GM03348 (cell line): Measurements from ENCODE around the gene MYCBPAP.

ENCODE experiments used
- DNase-seq: peaks from one replicate; pipeline ENCODE4 v3.0.0; 2012; ENCODE audit warnings: low spot score

MYCBPAP gene

DNA sequence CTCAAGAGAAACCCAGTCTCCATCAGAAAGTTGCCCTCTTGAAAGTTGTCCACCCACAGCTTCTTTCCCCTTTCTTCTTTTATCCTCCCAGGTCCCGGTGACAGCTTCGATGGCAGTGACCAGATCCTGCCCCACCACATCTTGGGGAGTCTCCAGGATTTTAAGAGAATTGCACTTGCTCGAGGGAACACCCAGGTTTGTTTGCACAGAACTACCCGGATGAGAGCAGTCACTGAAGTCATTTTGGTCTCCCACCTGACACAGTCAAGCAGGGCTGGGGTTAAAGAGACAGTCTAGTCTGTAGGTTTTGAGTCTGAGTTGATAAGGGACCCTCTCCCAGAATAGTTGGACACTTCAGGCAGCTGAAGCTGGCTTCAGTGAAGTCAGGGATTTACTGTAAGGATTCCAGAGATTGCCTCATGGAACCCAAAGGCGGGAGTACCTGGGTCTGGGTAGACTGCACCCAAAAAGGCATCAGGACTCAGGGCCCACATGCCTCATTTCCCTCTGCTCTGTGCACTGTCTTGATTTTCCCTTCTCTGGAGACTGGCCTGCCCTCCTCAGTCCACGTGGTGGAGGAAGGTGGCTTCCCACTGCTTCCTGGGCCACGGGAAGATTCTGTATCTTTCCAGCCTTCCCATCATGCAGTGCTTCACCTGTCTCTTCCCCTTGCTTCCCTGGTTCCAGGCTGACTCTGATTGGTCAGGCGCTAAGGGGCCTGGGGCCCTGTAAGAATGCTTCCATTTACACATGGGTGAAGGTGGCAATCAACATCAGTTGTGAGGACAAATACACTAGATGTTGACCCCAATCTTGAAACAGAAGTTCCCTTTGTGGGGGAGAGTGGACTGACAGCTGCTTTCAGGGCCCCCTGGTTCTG lies 9.5 kb downstream of the MYCBPAP start:
- DNase-seq: no peak

DNA sequence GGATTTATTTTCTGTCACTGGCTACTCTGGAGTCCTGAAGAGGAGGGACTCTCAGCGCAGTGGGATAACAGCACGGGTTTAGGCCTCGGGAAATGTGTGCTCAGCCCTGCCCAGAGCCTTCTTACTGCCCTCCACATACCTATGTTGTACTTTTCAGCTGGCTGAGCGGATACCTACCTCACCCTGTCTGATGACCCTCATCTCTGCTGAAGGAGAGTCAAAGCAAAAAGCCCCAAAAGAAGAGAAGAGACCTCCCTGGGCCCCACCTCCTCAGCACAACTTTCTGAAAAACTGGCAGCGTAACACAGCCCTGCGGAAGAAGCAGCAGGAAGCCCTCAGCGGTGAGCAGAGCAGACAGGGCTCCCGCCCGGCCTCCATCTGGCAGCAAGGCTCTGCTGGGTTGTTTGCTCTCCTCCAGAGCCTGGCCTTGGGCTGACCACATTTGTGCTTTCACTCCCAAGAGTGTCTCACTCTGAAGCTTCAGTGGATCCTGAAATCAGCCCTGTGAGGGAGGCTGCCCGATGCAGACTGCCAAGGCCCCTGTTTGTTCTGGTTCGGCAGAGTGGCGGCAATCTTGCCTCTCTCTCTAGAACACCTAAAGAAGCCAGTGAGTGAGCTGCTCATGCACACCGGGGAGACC lies 10.3 kb downstream of the MYCBPAP start:
- DNase-seq: no peak

DNA sequence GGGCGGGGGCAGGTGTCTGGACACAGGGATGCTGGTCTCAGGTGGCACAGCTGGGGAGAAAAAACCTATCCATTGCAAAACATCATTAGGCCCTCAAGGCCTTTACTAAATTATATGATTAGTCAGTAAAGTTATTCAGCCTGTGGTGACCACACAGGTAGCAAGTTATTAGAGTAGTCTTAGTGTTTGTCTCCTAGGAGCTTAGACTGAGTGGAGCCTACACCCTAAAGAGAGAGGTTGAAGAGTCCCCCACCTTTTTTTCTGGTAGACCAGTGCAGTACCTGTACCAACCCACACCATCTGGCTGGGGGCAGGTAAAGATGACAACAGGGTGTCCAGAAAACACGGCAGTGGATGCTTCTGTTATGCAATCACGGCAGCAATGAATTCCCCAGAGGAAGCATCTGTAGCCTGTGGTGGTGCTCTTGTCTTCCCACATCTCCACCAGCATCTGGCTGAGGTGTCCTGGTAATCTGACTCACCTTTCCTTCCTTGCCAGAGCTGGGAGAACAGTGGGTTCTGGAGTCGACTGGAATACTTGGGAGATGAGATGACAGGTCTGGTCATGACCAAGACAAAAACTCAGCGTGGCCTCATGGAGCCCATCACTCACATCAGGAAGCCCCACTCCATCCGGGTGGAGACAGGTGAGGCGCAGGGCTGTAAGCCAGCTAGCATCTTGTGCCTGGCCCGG lies 11.0 kb downstream of the MYCBPAP start:
- no peak for DNase-seq

DNA sequence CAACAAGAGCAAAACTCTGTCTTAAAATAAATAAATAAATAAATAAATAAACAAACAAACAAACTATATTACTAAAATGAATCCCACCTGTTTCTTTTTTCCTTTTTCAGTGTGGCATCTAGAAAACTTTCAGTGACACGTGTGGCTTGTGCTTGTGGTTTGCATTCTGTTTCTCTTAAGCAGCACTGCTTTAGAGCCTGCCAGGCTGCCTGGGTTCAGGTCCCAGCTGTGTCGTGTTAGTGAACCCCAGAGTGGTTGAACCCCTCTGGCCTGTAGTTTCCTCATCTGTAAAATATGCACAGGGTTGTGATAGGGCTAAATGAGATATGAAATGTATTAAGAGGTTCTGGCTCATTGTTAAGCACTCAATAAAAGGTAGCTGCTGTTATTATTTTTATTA lies 12.2 kb downstream of the MYCBPAP start:
- DNase-seq: no peak

DNA sequence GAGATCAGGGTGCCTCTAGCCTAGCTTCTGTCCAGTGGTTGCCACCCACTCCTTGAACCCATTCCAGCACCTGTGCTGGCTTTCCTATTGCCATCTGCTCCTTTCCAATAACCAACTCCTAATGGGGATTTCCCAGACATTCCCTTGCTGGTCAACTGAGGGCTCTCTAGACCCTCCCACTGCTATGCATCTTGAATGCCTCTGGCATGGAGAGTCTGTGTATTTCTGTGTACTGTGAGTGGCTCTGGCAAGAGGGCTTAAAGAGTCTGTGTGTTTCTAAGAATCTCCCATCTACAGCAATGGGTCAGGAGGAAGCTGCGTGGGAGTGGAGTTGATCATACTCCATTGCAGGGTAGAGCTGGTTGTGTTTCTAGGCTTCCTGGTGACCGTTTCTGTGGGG lies 13.3 kb downstream of the MYCBPAP start:
- no peak for DNase-seq

DNA sequence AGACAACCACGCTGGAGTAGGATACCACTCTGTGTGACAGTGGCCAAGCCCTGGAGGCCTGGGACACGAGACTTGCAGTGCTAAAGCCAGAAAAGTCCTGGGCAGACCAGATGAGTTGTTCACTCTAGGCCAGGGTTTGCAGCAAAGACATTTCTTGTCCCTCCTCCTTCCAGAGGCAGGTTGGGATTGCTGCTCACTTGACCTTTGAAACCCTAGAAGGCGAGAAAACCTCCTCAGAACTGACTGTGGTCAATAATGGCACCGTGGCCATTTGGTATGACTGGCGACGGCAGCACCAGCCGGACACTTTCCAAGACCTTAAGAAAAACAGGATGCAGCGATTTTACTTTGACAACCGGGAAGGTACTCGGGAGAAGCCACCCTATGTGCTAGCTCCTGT lies 14.5 kb downstream of the MYCBPAP start:
- DNase-seq: no peak

DNA sequence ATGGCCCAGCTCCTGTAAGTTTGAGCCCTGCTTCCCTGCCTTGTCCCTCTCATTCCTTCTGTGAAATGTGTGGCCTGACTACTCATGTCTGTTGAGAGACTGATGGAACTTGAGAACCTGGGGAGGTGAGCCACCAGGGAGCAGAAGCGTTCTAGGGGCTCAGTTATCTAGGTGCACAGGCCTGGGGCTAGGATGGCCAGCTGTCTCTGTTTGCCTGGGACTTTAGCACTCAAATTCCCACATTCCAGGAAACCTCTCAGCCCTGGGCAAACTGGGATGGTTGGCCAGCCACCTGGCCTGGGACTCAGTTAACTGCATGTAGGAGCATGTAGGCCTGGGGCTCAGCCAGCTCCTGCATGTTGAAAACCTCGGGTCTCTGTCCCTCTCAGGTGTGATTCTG lies 15.0 kb downstream of the MYCBPAP start:
- DNase-seq: no peak

DNA sequence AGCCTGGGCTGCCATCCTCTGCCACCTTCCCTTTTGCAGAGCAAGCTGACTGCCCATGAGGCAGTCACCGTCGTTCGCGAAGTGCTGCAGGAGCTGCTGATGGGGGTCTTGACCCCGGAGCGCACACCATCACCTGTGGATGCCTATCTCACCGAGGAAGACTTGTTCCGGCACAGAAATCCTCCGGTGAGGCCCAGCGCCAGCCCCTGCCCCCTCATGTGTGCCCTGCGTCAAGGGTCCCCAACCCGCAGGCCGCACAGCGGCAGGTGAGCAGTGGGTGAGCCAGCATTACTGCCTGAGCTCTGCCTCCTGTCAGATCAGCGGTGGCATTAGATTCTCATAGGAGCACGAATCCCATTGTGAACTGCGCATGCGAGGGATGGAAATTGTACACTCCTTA lies 16.6 kb downstream of the MYCBPAP start:
- no peak for DNase-seq

DNA sequence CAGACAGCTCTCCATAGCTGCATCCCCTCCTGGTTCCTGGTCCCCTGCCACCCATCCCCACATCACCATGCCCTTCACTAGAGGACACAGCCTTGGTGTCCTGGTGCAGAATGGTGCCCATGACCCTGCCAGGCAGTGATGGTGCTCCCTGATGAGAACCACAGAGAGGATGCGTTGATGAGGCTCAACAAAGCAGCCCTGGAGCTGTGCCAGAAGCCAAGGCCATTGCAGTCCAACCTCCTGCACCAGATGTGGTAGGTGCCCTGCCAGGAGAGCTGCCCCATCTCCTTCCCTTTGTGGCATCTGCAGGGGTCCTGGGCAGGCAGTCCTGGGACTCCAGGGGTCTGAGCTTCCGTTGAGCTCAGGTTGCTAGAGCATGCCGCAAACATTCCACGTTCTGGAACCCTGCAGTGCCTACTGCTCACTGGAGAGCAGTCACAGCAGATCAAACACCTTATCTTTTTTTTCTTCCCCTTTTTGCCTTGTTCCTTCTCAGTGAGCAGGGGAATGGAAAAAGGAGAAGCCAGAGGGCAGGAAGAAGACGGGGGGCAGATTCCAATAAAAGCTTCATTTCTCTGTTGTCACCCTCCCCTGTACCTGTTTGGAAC lies 19.0 kb downstream of the MYCBPAP start:
- DNase-seq: no peak

DNA sequence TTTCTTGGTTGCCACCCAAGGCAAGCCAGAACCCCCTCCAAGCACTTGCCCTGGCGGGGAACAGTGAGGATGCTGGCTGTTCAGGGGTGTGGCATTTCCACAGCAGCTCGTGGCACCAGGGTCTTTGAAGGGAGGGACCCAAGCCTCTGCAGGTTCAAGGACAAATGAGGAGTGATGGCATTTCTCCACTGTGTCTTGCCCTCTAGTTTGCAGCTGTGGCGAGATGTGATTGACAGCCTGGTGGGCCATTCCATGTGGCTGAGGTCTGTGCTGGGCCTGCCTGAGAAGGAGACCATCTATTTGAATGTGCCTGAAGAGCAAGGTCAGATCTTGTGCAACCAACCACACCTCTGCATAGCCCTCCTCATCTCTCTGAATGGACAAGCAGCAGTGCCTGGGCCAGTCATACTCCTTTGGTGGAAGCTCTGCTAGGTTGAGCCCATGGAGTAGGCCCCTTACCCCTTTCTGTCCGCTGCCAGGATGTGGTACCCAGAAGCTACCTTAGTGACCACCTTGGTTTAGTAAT lies 19.8 kb downstream of the MYCBPAP start:
- no peak for DNase-seq

DNA sequence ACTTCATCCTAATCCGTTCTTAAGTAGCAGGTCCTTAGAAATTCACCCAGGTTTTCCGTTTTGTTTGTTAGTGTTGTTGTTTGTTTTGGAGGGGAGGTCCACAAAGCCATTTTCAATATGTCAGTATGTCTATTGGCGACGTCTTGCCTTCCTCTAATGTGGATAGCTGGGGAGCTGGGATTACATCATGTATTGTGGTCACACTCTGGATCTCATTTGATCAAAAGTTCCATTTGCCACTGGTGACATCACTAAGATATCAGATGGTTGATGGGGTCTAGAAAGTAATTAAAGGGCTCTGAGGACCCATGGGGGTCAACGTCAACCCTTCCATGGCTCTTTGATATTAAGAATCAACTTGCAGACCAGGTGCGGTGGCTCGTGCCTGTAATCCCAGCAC lies 21.6 kb downstream of the MYCBPAP start:
- DNase-seq: no peak

DNA sequence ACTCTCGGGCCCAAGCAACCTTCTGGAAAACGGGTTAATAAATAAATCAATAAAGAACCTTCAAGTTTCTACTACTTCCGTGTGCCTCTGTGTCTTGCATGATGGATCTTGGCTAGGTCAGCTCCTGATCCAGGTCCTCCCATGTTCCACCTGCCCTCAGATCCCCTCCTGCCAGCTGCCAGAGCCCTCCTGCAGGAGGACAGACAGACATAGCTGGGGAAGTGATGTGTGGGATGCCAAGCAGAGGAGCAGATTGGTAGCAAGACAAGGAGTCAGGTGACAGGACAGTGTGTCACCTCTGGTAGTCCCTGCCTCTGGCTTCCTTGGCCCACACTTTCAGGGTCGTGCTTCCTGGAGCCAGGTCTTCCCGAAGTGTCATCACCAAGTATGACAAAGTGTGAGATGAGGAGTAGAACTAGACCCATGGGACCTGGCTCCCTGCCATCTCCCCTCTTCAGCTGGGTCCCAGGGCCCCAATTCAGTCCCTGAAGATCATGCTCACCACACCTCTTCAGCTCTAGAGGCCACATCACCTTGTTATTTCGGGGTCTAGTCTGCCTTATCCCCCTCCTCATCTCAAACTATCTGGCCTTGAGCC lies 23.3 kb downstream of the MYCBPAP start:
- DNase-seq: no peak

DNA sequence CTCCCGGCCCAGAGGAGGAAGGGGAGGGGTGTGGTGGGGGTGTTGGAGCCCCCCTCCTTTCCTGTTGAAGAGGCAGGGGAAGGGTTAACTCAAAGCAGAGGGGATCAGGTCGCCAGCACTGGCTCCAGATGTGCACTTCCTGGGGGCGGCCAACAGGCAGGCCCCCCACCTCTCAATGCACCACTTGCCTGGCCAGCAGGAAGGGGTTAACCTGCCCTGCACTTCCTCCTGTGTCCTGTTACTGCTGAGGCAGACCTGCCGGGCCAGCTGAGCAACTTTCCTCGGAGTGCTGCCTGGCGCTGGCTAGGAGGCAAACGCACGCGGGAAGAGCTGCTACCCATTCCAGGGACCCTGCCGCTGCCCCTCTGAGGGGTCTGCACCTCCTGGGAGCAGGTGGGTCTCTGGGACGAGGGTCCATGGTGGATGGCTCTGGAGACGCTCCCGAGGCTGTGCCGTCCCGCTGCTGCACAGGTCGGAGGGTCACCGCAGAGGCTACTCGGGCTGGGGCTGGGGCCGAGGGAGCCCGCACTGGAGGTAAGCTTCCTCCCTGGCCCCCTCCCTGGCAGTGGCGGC lies 24.3 kb downstream of the MYCBPAP start, which contains the start of gene EPN3:
Gene EPN3 (plus strand): TSS at position 284 of the 573 bp plus-strand sequence. CDS start 3,822 bp downstream, outside the sequence.
- DNase-seq: no peak

DNA sequence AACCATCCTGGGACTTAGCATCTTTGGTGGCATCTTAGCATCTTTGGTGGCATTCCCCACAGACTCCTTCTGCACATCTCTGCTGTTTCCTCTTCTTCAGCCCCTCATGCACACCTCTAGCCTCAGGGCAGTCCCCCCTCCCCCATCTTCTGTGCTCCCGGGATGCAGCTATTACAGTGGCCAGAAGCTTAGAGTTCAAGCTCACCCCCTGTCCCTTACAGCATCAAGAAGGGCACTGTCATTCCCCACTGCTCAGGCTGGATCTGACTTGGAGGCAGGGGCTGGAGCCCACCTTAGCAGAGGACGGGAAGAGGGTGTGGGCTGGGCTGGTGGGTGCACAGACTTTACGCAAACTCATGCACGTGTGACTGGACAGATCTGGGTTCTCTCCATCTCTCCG lies 24.9 kb downstream of the MYCBPAP start:
- no peak for DNase-seq

DNA sequence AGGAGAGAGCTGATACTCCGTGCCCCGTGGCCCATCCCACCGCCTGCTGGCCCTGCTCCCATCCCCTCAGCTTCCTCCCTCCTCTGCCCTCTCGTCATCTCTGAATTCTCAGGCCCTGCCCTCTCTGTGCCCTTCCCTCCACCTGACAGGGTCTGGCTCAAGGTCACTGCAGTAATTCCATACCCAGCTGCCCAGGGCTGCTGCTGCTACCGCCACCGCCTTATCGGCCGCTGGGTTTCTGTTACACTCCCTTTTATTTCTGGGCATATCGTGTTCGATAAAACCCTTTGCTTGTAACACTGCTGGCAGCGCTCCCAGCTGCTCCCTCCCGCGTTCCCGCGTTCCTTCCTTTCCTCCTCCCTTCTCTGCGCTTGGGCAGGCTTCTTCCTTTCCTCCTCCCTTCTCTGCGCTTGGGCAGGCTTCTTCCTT lies 25.5 kb downstream of the MYCBPAP start:
- DNase-seq: peak; percentile 49

DNA sequence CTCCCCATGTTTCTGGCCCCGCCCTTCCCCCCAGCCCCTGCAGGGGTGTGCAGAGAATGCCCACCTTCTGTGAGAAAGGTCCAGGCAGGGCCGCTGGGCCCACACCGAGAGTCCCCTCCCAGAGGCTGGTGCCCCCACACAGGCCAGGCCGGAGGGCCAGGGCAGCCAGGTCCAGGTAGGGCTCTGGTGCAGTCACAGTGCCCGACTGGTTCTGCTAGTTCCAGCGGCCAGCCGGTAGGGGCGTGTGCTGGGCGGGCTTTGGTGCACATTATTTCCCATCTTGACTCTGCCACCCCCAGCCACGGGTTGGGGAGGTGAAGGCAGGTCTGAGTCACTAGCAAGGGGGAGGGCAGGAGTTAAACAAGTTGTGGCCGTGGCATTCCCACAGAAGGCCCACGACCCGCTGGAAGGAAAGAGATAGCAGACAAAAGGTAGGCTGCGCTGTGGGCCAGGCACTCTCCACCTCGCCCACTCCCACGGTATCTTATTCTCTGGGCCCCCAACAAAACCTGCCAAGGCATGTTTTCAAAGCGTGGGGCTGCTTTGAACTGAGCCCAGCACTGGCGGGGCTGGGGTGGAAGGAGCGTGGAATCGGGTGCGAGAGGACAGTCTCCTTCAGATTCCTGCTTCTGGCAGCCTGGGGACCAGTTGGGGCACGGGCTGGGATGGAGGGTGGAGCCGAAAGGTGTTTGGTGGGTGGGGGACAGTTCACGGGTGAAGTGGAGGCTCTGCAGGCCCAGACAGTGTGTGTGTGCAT lies 26.2 kb downstream of the MYCBPAP start:
- DNase-seq: peak; percentile 25

DNA sequence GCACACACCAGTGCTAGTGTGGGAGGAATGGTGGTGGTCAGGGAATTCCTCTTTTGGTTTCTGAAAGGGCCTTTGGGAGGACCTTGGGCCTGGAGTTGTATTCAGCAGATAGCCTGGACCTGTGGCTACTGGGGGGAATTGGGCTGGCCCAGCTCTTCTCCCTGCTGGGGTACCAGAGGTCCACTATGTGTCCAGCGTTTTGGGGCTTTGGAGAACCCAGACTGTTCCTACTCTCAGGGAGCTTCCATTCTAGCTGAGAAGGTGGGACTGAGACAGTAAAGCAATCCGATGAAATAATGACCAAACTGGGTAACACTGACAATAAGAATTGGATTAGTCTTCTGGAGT lies 26.7 kb downstream of the MYCBPAP start:
- no peak for DNase-seq

DNA sequence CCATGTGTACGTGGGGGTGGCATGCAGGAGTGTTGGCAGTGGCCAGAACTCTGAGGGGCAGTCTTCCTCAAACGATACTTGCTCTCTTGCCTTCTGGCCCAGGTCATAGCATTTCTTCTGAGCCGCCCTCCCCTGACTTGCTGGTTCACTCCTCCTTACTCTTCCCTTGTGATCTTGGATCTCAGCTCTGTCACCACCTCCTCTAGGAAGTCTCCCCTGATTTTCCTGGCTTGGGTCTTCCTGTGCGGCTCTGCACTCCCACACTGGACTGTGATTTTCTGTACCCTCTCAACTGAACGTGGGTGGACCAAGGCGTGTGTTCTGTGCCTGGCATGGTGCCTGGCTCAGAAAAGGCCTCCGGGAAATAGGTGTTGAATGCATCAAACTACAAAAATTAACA lies 27.2 kb downstream of the MYCBPAP start:
- DNase-seq: no peak

DNA sequence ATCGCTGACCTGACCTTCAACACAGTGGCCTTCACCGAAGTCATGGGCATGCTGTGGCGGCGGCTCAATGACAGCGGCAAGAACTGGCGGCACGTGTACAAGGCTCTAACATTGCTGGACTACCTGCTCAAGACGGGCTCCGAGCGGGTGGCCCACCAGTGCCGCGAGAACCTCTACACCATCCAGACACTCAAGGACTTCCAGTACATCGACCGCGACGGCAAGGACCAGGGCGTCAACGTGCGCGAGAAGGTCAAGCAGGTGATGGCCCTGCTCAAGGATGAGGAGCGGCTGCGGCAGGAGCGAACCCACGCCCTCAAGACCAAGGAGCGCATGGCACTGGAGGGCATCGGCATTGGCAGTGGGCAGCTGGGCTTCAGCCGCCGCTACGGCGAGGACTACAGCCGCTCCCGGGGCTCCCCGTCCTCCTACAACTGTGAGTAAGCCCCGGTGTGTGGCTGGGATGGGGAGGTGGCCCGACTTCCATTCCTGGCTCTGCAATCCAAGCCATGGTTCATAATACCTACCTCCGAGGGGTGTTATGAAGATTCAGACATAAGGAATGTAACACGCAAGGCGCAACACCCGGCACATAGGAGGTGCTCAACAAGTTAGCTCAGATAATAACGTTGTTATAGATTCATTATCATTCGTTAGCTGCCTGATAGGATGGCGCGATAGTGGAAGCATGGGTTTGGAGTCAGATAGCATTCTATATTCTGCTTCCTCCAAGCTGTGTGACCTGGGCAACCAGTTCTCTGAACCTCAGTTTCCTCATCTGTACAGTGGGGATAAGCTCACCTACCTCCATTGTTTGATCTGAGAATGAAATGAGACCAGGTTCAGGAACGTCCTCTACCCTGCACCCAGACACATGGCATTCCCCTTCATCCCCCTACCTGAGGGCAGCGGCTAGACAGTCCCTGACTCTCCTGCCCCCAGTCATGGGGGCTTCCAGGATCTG lies 28.7 kb downstream of the MYCBPAP start:
- DNase-seq: no peak
